Gastrocnemius medialis (tissue), 4 donors: ENCODE data around the gene RGL2.

Source experiments
- POLR2A ChIP-seq, 2 donors: fragments of 450-650 bp; IDR thresholded peaks; one replicate each; pipeline ENCODE4 v1.6.1; 2017; ENCODE audit warnings: antibody characterized with exemption in 2 of 2, mild to moderate bottlenecking in 2 of 2, moderate library complexity in 2 of 2
- TF ChIP-seq, protein P1 (sequence below), 5 experiments: fragments of 450-650 bp in 3 of 5; fragments of 200-600 bp in 2 of 5; sonication (generic) in 2 of 5; IDR thresholded peaks in 4 of 5; conservative IDR thresholded peaks in 1 of 5; 1 replicate in 4 of 5; 2 replicates in 1 of 5; pipeline ENCODE4 v1.5.1; 2016 to 2019; ENCODE audit warnings: antibody characterized with exemption in 5 of 5, mild to moderate bottlenecking in 3 of 5, moderate library complexity in 3 of 5

DNA sequence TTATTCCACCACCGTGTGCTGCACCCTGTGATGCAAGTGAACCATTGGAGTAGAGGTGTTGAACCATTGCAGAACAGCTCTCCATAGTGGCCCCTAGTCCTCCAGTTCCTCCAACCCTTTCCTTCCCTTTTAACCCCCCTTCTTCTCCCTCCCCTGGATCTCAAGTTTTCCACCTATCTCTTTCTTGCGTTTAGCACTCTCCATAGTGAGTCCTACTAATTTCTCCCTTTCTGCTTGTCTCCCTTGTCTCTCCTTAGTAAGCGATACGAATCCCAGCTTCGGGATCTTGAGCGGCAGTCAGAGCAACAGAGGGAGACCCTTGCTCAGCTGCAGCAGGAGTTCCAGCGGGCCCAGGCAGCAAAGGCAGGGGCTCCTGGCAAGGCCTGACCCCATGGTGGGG lies 8.3 kb downstream of the RGL2 start:
- TF ChIP-seq, protein P1, sequence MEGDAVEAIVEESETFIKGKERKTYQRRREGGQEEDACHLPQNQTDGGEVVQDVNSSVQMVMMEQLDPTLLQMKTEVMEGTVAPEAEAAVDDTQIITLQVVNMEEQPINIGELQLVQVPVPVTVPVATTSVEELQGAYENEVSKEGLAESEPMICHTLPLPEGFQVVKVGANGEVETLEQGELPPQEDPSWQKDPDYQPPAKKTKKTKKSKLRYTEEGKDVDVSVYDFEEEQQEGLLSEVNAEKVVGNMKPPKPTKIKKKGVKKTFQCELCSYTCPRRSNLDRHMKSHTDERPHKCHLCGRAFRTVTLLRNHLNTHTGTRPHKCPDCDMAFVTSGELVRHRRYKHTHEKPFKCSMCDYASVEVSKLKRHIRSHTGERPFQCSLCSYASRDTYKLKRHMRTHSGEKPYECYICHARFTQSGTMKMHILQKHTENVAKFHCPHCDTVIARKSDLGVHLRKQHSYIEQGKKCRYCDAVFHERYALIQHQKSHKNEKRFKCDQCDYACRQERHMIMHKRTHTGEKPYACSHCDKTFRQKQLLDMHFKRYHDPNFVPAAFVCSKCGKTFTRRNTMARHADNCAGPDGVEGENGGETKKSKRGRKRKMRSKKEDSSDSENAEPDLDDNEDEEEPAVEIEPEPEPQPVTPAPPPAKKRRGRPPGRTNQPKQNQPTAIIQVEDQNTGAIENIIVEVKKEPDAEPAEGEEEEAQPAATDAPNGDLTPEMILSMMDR (IDR thresholded peaks at IDR 0.05 in 4 of 5, conservative IDR thresholded peaks at IDR 0.05 in 1 of 5) = no peak
- no peak for TF ChIP-seq POLR2A (IDR thresholded peaks at IDR 0.05)
